RPMI7951 (cell line): Measurements from ENCODE around the gene B3GNT7. TPM values are rescaled to one million over a fixed set of nuclear protein-coding genes. Genes with fewer than 3 reads are reported as not detected.
"Not testable (repeated sequence)": the region's sequence is repeated elsewhere in the genome, so short reads cannot be mapped to it uniquely, and the experiment has no call there.

Experiments used
- DNase-seq: peaks from one replicate; pipeline ENCODE4 v3.0.0-alpha.2; 2012; ENCODE audit warnings: low read depth
- total RNA-seq: library from RNA; depleted of rRNA; stranded (reverse); fragments of >200 nt; shearing (Covaris generic); gene quantifications from 2 replicates; pipeline ENCODE4 v1.2.3, GENCODE V29; 2014; rRNA removed

B3GNT7 gene
- total RNA-seq, 1 experiment from 2014 or later, result 0.60 TPM

GRCh38 chr2:231425811-231426703 lies 30.5 kb downstream of the B3GNT7 start:
- DNase-seq, result no peak

- DNase-seq, result no peak
Measured at GRCh38 chr2:231427116-231427515, 31.6 kb downstream of the B3GNT7 start.

DNA sequence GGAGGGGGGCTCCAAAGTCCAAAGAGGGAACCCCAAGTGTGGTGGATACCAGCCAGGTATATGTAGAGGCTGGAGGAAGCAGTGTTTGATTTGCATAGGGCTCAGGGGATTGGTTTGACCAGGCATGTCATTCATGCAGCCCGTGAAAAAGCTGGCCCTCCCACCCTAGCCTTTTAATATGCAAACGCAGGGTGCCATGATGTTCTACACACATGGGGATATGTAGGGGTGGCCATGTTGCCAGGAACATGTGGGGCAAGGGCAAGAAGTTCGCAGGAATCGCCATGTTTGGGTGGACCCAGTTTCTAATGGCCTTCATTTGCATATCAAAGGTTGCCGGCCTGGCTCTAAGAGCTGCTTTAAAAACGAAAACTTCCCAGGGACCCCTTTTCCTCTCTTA lies 33.6 kb downstream of the B3GNT7 start:
- no peak for DNase-seq

- DNase-seq, result no peak
Measured at GRCh38 chr2:231429901-231430300, 34.4 kb downstream of the B3GNT7 start.

DNA sequence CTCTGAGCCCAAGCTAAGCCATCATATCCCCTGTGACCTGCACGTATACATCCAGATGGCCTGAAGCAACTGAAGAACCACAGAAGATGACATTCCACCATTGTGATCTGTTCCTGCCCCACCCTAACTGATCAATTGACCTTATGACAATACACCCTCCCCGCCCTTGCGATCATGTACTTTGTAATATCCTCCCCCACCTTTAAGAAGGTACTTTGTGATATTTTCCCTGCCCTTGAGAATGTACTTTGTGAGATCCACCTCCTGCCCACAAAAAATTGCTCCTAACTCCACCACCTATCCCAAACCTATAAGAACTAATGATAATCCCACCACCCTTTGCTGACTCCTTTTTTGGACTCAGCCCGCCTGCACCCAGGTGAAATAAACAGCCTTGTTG lies 34.9 kb downstream of the B3GNT7 start:
- not testable (repeated sequence) for DNase-seq

GRCh38 chr2:231431606-231432005 lies 36.1 kb downstream of the B3GNT7 start:
- no peak for DNase-seq

- DNase-seq, result no peak
Measured at GRCh38 chr2:231433990-231434389, 38.5 kb downstream of the B3GNT7 start.

- DNase-seq, result no peak
Measured at GRCh38 chr2:231436957-231437356, 41.4 kb downstream of the B3GNT7 start.

DNA sequence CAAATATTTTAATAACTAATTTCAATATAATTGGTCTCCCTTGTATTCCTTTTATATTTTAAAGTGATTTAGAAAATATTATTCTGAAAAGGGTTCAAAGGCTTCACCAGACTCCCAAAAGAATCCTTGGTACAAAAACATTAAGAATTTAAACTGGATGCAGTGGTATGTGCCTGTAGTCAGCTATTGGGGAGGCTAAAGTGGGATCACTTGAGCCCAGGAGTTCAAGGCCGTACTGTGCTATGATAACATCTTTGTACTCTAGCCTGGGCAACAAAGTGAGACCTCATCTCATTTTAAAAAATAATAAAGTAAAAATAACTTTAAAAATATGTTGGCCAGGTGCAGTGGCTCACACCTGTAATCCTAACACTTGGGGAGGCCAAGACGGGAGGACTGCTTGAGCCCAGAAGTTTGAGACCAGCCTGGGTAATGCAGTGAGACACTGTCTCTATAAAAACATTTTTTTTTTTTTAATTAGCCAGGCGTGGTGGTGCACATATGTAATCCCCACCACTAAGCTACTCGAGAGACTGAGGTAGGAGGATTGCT lies 54.1 kb downstream of the B3GNT7 start:
- no peak for DNase-seq

- DNase-seq, result no peak
Measured at GRCh38 chr2:231450548-231450989, 55.1 kb downstream of the B3GNT7 start.

Other genes starting within 250 kb of the B3GNT7 start
- 62.3 and 67.2 TPM in 2 replicates for gene ARMC9, start 197.1 kb upstream of the B3GNT7 start, total RNA-seq
- gene NCL, start 68.8 kb downstream of the B3GNT7 start, total RNA-seq, result 118 and 133 TPM in 2 replicates
- gene NMUR1, start 134.7 kb downstream of the B3GNT7 start, total RNA-seq, result not detected in 2 replicates
- gene TEX44, start 197.2 kb downstream of the B3GNT7 start, total RNA-seq, result not detected in 2 replicates